Activated CD4-positive, alpha-beta T cell treated with anti-CD3 and anti-CD28 coated beads for 1 hour (primary cell): ENCODE measurements around the gene CTPS2.
"Not testable (repeated sequence)": the region's sequence is repeated elsewhere in the genome, so short reads cannot be mapped to it uniquely, and the experiment has no call there.

Experiments used
- DNase-seq: peaks from one replicate; pipeline ENCODE4 v3.0.0-alpha.2; 2020

The CTPS2 gene

DNA sequence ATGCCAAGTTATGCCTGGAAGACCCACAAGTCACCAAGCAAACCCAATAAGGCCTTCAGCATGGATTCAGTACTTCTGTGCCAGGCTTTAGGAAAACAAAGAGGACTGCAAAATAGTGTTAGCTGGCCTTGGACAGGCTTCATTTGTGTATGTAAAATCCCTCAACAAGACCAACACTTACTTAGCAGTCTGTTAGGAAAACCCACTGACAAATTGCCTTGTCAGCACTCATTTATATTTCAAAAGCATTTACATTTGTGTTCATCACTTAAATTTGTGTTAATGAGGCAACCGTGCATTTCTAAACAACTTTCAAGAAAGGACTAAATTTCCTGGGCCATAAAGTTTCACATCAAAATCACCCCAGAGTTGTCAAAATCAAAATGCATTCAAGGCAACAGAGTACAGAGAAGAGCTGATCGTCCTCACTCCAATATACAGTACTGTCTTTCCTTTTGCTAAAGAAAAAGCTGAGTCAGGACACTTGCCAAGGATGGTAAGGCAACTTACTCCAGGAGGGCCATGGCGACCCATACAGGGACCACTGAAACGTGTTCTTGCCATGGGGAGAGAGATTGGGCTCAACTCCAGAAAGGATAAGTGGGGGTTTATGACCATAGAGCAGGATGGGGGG, 61.0 kb downstream of the CTPS2 start:
- DNase-seq, result no peak

GRCh38 chrX:16649858-16650257, 62.6 kb downstream of the CTPS2 start, which contains the start of gene S100G:
TSS of gene S100G (plus strand) at chrX:16650158. CDS start at chrX:16651007, 849 bp downstream.
- no peak for DNase-seq

DNA sequence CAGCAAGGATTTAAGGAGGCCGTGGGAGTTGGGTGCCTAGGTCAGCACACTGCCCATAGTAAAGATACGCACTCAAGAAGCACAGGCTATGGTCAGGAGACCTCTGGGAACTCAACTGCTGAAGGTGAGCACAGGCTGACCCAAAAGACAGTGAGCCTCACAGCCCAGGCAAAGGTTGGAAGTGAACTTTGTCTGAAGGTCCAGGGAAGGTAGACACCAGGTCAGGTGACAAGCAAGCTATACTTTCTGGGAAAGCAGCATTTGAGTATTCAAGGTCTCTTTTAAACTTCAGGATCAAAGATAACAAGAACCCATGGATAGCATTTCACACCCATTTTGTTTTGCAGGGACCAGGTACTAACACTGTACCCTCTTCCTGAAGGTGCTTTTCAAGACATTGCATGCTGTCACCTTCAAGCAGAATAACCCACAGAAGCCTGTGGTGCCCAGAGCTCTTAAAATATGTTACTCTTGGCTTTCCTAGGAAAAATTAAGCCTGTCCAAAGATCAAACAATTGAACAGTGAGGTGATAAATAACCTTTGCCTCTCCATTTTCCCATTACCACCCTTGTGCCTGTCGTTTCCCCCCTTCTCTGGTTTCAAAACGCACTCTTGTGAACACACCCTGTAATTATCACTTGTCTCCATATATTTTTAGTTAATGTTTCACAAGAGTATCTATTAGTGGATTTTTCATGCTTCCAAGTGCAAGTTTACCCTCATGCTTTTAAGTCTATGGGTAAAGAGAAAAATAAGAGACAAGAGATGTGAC, 65.9 kb downstream of the CTPS2 start:
- DNase-seq, result no peak

DNA sequence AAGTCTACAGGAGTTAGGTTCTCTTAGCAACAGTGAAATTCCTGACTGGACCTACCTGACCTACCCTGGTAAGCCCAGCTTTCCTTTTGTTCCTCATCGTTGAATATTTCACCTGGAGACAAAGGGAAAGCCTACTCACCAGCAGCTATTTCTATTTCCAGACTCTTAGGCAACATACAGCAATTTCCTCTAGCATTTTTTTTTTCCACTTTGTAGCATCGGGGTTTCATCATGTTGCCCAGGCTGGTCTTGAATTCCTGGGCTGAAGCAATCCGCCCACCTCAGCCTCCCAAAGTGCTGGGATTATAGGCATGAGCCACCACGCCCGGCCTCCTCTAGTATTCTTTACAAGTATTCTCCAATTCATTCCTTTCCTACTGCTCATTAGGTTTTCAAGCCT, 69.3 kb downstream of the CTPS2 start:
- no peak for DNase-seq

DNA sequence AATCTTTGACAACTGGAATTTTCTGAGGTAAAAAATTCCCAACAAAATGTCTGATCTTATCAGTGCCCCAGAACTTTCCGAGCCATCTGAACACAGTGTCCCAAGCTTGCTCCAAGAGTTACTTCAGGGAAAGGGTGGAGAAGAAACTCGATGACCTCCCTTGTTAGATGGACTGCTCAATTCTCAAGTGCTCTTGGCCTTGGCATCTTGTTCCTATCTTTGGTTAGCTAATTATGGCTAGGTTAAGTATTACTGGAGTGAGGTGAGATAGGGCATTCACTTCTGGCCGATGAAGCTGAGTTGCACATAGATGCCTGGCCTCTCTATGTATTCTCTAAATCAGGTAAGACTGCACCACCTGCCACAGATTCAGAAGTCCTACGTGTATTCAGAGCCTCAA, 71.6 kb downstream of the CTPS2 start:
- DNase-seq, result no peak

DNA sequence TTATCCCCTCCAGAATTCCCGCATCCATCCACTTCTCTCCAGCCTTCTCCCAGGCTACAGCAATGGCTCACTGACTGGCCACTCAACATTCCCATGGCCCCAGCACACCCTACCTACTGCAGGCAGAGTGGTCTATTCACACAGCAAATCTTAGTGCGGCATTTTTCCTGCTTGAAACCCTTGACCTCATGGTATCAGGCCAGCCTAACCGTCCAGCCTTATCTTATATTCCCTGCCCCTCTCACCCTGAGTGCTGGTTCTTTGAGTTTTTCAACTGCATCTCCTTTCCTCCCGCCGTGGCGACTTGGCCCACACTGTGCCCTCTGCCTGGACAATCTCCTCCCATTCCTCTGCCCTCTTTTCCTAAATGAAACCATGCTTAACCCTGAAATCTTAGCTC, 72.5 kb downstream of the CTPS2 start:
- no peak for DNase-seq

GRCh38 chrX:16638533-16638932, 73.9 kb downstream of the CTPS2 start:
- DNase-seq, result no peak

DNA sequence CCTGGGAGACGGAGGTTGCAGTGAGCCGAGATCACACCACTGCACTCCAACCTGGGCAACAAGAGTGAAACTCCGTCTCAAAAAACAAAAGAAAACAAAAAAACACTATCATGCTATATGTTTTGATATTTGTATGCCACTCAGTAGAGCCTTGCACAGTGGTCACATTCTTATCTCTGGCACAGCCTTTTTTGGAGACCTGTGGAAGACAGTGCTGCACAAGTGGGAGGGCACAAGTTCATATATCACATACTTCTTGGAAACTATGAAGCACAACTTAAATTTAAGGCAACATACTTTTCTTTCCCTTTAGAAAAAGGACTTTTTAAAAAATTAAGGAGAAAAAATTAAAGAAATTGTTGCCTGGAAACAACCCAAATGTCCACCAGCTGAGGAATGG, 76.9 kb downstream of the CTPS2 start:
- no peak for DNase-seq

DNA sequence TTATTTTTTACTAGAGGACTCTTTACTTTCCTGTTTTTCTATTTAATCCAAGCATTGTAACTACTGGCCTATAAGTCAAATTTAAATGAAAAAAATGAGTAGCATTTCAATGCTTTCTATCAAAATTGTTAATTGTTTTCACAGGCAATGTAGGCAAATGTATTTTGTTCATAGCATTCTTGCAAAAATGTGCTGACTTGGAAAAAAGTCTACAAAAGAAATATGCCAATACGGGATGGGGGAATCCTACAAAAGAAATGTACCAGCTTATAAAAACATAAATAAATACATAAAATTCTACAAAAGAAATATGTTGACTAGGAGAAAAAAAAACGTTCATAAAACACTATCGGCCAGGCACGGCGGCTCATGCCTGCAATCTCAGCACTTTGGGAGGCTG, 77.4 kb downstream of the CTPS2 start:
- no peak for DNase-seq

GRCh38 chrX:16633754-16634153, 78.7 kb downstream of the CTPS2 start:
- no peak for DNase-seq

DNA sequence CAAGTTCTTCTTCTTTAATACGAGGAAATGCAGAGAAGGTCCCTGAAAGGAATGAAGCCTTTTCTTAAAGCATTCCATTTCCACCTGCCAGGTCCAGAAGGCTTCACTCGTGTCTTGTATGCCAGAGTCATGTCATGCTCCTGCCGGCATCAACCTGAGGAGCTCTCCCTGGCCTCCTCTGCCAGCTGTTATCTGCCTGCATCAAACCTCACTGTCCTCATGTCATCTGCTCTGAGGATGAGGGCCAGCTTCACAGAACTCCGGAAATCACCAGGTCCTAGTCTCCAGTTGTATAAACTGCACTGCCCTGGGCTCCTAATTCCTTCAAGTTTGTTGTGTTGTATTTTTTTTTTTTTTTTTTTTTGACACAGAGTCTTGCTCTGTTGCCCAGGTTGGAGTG, 82.6 kb downstream of the CTPS2 start:
- no peak for DNase-seq

GRCh38 chrX:16628946-16629595, 83.4 kb downstream of the CTPS2 start:
- no peak for DNase-seq

GRCh38 chrX:16628511-16628910, 84.0 kb downstream of the CTPS2 start:
- DNase-seq, result not testable (repeated sequence)

- no peak for DNase-seq
Measured at GRCh38 chrX:16619024-16619423, 93.4 kb downstream of the CTPS2 start.

- DNase-seq, result no peak
Measured at GRCh38 chrX:16618422-16618821, 94.0 kb downstream of the CTPS2 start.

DNA sequence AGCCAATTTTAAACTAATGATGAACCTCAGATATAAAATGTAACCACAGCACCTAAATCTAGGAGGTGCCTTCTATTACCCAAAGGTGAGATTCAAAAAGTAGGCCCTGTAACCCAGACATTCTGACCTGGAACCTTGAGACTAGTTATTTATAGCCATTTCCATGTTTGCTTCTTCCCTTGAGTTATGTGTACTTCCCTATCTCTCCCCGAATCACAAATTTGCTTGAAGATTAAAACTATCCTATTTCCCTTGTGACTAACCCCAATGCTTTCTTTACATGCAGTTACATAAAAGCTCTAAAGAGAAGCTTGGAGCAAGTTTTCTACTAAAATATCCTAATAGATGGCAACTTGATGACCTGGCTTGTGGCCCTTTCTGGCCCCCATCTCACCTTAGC, 95.1 kb downstream of the CTPS2 start:
- DNase-seq, result no peak

DNA sequence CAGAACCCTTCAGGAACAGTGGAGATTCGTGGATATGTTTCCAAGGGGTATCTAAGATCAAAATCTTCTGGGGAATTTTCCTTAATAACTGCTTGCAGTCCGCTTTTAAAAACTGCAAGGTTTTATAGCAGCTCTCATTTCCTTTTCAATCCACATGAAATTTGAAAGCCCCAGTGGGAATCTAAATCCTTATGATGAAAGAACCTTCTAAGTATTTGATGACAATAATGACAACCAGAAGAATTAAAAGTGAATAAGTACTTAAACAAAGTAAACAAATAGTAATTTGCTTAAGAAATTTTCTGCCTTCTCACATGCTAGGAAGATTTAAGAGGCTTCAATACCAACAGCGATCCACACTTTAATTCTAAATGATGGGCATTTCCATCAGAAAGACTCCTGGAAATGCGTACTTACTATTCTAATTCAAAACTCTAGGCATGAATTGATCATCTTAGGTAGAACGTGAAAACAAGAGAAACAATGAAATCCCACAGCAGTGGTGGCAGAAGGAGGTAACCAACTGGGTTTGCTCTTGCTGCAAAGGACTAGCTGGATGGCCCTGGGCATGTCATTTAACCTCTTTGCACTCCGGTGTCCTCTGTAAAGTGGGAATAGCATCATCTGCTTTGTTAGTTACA, 100.1 kb downstream of the CTPS2 start:
- DNase-seq, result no peak

GRCh38 chrX:16610654-16611053, 101.8 kb downstream of the CTPS2 start:
- DNase-seq, result not testable (repeated sequence)

DNA sequence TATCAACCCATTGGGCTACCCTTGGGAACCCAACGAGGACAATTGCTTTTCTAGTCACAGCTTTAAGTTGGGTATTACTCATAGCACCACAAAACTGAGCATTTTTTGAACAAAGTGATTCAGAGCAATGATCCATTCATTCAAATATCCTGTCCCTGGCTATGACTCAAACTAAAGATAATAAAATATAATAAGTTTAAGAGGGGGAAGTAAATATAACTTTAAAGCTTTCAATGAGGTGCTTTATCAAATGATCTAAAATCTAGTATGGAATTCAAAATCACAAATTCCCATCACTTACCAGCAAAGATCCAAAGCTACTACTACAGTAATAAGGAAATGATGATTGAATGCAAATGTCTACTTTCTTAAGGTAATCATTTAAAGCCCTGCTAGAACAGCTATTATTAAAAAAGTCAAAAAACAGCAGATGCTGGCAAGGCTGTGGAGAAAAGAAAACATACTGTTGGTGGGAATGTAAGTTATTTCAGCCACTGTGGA, 102.3 kb downstream of the CTPS2 start:
- no peak for DNase-seq

- no peak for DNase-seq
Measured at GRCh38 chrX:16606142-16606720, 106.2 kb downstream of the CTPS2 start.

GRCh38 chrX:16604337-16604736, 108.1 kb downstream of the CTPS2 start:
- no peak for DNase-seq

GRCh38 chrX:16603822-16604221, 108.6 kb downstream of the CTPS2 start:
- DNase-seq, result no peak

DNA sequence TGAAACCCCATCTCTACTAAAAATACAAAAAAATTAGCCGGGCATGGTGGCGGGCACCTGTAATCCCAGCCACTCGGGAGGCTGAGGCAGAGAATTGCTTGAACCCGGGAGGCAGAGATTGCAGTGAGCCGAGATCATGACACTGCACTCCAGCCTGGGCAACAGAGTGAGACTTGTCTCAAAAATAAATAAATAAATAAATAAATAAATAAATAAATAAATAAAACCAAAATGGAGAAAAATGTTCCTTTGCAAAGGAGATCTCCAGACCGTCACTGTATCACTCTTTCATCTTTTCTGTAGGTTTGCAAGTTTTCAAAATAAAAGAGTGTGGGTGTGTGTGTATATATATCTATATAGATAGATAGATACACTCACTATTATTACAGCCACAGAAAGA, 109.2 kb downstream of the CTPS2 start:
- DNase-seq, result not testable (repeated sequence)
